Measurements from ENCODE around the gene EFEMP2. TPM values are rescaled to one million over a fixed set of nuclear protein-coding genes. Genes with fewer than 3 reads are reported as not detected.

The EFEMP2 gene
- total RNA-seq, 1 experiment from 2014 or later: 26.2 TPM

DNA sequence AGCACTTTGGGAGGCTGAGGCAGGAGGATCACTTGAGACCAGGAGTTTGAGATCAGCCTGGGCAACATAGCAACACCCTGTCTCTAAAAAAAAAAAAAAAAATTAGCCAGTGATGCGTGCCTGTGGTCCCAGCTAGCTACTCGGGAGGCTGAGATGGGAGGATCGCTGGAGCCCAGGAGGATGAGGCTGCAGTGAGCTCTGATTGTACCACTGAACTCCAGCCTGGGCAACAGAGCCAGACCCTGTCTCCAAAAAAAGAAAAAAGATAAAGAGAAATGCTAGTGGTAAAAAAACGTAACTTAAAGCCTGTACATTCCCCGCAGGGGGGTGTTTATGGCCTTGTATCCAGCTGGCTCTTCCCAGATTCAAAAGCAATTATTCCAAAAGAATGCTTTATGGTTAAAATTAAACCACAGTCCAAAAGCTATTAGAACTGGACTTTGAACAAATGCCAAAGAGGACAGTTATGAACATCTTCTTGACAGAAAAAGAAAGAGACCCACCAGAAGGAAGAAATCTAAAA is 55.2 kb downstream of the EFEMP2 start:
- H2BK20ac ChIP-seq (ENCODE audit: low read depth, low read length, poor library complexity, severe bottlenecking): no peak overlapping the region
- no peak overlapping the region for H3K14ac ChIP-seq (ENCODE audit: insufficient read depth, low read length)
- no peaks in the 10 kb centered on the region for H3K9me3 ChIP-seq (ENCODE audit: control insufficient read depth, low read depth, low read length)
- H3K23ac ChIP-seq (ENCODE audit: insufficient read length, low read depth, low read length): no peak overlapping the region
- no peaks in the 10 kb centered on the region; a peak in 1 of 7 replicates for H3K36me3 Mint-ChIP-seq (ENCODE audit: insufficient read depth in 1 of 3, low read depth in 3 of 3)
- H3K4me1 ChIP-seq (ENCODE audit: insufficient read depth, low read length): no peaks in the 10 kb centered on the region
- no peak overlapping the region for H3T11ph ChIP-seq (ENCODE audit: low read length)
- H3K56ac ChIP-seq (ENCODE audit: insufficient read length, low read depth, low read length): no peak overlapping the region
- no peak overlapping the region for H2BK120ac ChIP-seq (ENCODE audit: low read depth, low read length, poor library complexity, severe bottlenecking)
- H2BK5ac ChIP-seq (ENCODE audit: insufficient read length, low read length): no peak overlapping the region
- no peak overlapping the region for H2BK12ac ChIP-seq (ENCODE audit: insufficient read length, low read depth, low read length)
- H2AK5ac ChIP-seq (ENCODE audit: insufficient read length, low read length): no peak overlapping the region
- H3K27me3 ChIP-seq (ENCODE audit: insufficient read depth, low read length): no peaks in the 10 kb centered on the region
- no peaks in the 10 kb centered on the region for H3K79me1 ChIP-seq (ENCODE audit: insufficient read depth, low read depth, low read length, poor library complexity, severe bottlenecking)
- TF ChIP-seq, protein P1, sequence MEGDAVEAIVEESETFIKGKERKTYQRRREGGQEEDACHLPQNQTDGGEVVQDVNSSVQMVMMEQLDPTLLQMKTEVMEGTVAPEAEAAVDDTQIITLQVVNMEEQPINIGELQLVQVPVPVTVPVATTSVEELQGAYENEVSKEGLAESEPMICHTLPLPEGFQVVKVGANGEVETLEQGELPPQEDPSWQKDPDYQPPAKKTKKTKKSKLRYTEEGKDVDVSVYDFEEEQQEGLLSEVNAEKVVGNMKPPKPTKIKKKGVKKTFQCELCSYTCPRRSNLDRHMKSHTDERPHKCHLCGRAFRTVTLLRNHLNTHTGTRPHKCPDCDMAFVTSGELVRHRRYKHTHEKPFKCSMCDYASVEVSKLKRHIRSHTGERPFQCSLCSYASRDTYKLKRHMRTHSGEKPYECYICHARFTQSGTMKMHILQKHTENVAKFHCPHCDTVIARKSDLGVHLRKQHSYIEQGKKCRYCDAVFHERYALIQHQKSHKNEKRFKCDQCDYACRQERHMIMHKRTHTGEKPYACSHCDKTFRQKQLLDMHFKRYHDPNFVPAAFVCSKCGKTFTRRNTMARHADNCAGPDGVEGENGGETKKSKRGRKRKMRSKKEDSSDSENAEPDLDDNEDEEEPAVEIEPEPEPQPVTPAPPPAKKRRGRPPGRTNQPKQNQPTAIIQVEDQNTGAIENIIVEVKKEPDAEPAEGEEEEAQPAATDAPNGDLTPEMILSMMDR (conservative IDR thresholded peaks at IDR 0.05): no peak
- H3K4ac ChIP-seq (ENCODE audit: low read depth, low read length): no peak overlapping the region
- H2AFZ ChIP-seq (ENCODE audit: low read length): no peak overlapping the region
- no peak overlapping the region for H4K8ac ChIP-seq (replicated peaks; ENCODE audit: insufficient read length, low read depth, low read length)
- H3K18ac ChIP-seq (ENCODE audit: insufficient read length, low read depth, low read length): no peak overlapping the region
- H3K27me3 Mint-ChIP-seq (ENCODE audit: low read depth): peaks cover 29% of the 10 kb centered on the region
- no peak overlapping the region for H4K5ac ChIP-seq (ENCODE audit: insufficient read length, low read depth, low read length)
- no peaks in the 10 kb centered on the region for H3K79me2 ChIP-seq (ENCODE audit: insufficient read depth, low read length)
- no peak overlapping the region for H3K9ac ChIP-seq (ENCODE audit: extremely low read depth, insufficient read length, low read length)
- peaks cover 0 to 8% of the 10 kb centered on the region in 2 experiments; a peak in 1 of 4 replicates for H3K4me1 Mint-ChIP-seq
- peak overlapping the region; percentile 55 to 84 for H3K4me3 Mint-ChIP-seq
- no CpG with 5 or more reads among the region's 5 CpGs for WGBS (ENCODE audit: extremely low coverage, insufficient read length, low lambda C conversion rate)
- no peaks in the 10 kb centered on the region for H3K9me3 Mint-ChIP-seq
- H3K27ac Mint-ChIP-seq: no peak overlapping the region
- H2BK15ac ChIP-seq (ENCODE audit: low read depth, low read length): no peak overlapping the region
- H4K20me1 ChIP-seq (ENCODE audit: control insufficient read depth, insufficient read depth, insufficient read length): no peaks in the 10 kb centered on the region
- H4K91ac ChIP-seq (ENCODE audit: insufficient read length, low read depth, low read length): no peak overlapping the region
- H3K27ac ChIP-seq (ENCODE audit: insufficient read length, low read depth, low read length): no peak overlapping the region
- DNase-seq: no peak
- H3K23me2 ChIP-seq (ENCODE audit: insufficient read length, low read depth, low read length, poor library complexity, severe bottlenecking): peaks cover 3% of the 10 kb centered on the region
- peak overlapping the region; percentile 55 for H3K4me2 ChIP-seq (ENCODE audit: insufficient read depth, insufficient read length, low read length)

All from H9 (cell line).